ENCODE results near the gene C1QL1.

GRCh38 chr17:44970136-44970741 lies 2.1 kb upstream of the C1QL1 start:
- TF ChIP-seq NFIC (IDR thresholded peaks at IDR 0.05) (peak; percentile 90), EGR1 (IDR thresholded peaks at IDR 0.05) (peak; percentile 71), EP300 (IDR thresholded peaks at IDR 0.05; ENCODE audit: borderline replicate concordance) (peak; percentile 66; the same call in 1 of the 2 replicates), MAX (IDR thresholded peaks at IDR 0.05) (peak; percentile 54), RAD21 (IDR thresholded peaks at IDR 0.05; ENCODE audit: low read depth) (no peak), YY1 (IDR thresholded peaks at IDR 0.05; ENCODE audit: low read depth) (peak; percentile 40; the same call in 1 of the 2 replicates), CREB1 (IDR thresholded peaks at IDR 0.05; ENCODE audit: low read depth) (no peak), TEAD4 (IDR thresholded peaks at IDR 0.05) (peak; percentile 73), TCF12 (IDR thresholded peaks at IDR 0.05; ENCODE audit: low read depth) (peak; percentile 83), TAF1 (IDR thresholded peaks at IDR 0.05; ENCODE audit: low read depth) (no peak), USF1 (IDR thresholded peaks at IDR 0.05) (no peak), FOXM1 (IDR thresholded peaks at IDR 0.05; ENCODE audit: borderline replicate concordance, low read depth) (no peak)
- TF ChIP-seq, protein P1, sequence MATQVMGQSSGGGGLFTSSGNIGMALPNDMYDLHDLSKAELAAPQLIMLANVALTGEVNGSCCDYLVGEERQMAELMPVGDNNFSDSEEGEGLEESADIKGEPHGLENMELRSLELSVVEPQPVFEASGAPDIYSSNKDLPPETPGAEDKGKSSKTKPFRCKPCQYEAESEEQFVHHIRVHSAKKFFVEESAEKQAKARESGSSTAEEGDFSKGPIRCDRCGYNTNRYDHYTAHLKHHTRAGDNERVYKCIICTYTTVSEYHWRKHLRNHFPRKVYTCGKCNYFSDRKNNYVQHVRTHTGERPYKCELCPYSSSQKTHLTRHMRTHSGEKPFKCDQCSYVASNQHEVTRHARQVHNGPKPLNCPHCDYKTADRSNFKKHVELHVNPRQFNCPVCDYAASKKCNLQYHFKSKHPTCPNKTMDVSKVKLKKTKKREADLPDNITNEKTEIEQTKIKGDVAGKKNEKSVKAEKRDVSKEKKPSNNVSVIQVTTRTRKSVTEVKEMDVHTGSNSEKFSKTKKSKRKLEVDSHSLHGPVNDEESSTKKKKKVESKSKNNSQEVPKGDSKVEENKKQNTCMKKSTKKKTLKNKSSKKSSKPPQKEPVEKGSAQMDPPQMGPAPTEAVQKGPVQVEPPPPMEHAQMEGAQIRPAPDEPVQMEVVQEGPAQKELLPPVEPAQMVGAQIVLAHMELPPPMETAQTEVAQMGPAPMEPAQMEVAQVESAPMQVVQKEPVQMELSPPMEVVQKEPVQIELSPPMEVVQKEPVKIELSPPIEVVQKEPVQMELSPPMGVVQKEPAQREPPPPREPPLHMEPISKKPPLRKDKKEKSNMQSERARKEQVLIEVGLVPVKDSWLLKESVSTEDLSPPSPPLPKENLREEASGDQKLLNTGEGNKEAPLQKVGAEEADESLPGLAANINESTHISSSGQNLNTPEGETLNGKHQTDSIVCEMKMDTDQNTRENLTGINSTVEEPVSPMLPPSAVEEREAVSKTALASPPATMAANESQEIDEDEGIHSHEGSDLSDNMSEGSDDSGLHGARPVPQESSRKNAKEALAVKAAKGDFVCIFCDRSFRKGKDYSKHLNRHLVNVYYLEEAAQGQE (IDR thresholded peaks at IDR 0.05; ENCODE audit: low read depth), result no peak

Measured in Ishikawa (cell line).